ENCODE results near the gene MYO5B.

GRCh38 chr18:49813319-49814146 lies 381.4 kb downstream of the MYO5B start, which contains the start of gene ACAA2:
- TF ChIP-seq TGIF2 (CRISPR knock-in tag; IDR thresholded peaks at IDR 0.05) (no peak), ZBTB34 (CRISPR knock-in tag; IDR thresholded peaks at IDR 0.05) (no peak)
